K562 (cell line): ENCODE results near the gene PI4KA.

ENCODE experiments used
- ELF4 ChIP-seq: fragments of 450-650 bp; formaldehyde crosslinking; IDR thresholded peaks from 2 replicates; pipeline ENCODE4 v1.4.0; 2022; ENCODE audit warnings: missing genetic modification characterization
- PCBP2 ChIP-seq: fragments of 200-400 bp; formaldehyde crosslinking; IDR thresholded peaks from 2 replicates; pipeline ENCODE4 v1.6.1; 2018; ENCODE audit warnings: low read length, low read depth, mild to moderate bottlenecking, moderate library complexity; ENCODE audit not compliant: poor library complexity, severe bottlenecking
- POLR2A ChIP-seq: fragments of 450-650 bp; conservative IDR thresholded peaks from 2 replicates; pipeline ENCODE4 v1.6.1; 2016
- RFX5 ChIP-seq: IDR thresholded peaks from 2 replicates; pipeline ENCODE4 v1.6.1; 2011; ENCODE audit warnings: low read depth, mild to moderate bottlenecking, improper control_type of control experiment, low read length
- RNF2 ChIP-seq: sonication (generic); IDR thresholded peaks from 2 replicates; pipeline ENCODE4 v1.6.1; 2016
- ZNF384 ChIP-seq: IDR thresholded peaks from 2 replicates; pipeline ENCODE4 v1.6.1; 2012; ENCODE audit warnings: low read depth, low read length, improper control_type of control experiment

DNA sequence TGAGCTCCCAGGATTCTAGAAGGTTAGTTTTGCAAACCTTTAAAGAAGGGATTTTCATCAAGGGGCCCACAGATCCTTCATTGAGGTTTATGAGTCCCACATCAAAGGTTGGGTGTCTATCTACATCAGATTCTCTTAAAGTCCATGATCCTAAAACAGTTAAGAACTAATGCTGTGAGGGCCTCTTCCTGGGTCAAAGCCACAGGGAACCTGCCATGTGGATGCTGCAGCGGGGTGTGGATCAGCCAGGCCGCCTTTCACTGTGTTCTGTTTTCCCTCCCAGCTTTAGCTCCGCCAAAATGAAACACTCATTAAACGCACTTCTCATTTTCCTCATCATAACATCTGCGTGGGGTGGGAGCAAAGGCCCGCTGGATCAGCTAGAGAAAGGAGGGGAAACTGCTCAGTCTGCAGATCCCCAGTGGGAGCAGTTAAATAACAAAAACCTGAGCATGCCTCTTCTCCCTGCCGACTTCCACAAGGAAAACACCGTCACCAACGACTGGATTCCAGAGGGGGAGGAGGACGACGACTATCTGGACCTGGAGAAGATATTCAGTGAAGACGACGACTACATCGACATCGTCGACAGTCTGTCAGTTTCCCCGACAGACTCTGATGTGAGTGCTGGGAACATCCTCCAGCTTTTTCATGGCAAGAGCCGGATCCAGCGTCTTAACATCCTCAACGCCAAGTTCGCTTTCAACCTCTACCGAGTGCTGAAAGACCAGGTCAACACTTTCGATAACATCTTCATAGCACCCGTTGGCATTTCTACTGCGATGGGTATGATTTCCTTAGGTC is 79.4 kb downstream of the PI4KA start:
- TF ChIP-seq RFX5, result no peak
- no peak for TF ChIP-seq ELF4
- TF ChIP-seq POLR2A, result no peak
- TF ChIP-seq RNF2, result no peak
- no peak for TF ChIP-seq PCBP2
- TF ChIP-seq ZNF384, result no peak
